GM12873 (cell line): ENCODE data around the gene ADARB1.

Source experiments
- TF ChIP-seq, protein P1 (sequence below): IDR thresholded peaks from 2 replicates; pipeline ENCODE4 v1.5.1; 2012; ENCODE audit warnings: low read depth, mild to moderate bottlenecking, moderate library complexity, low read length, control low read depth; ENCODE audit not compliant: insufficient read depth; ENCODE audit errors: missing control alignments

Gene ADARB1

DNA sequence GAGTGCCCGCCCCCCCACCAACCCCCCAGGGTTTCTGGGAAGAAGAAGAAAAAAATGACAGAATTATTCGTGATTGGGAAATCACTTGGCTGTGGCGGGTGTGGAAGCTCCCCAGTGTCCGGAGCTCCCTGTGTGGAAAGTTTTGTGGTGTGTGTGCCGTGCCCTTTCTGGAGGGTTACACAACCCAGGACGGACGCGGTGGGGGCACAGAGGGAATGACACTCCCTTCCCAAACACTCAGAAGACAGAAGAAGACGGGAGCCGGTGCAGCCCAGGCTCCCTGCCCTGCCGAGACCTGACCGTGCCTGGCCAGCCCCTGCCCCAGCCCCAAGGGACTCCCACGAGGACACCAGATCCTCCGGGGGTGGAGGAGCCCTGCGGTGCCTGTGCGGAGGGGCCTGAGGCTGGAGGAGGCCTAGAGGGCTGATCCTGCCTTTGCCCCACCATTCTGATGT, 33.0 kb upstream of the ADARB1 start:
- TF ChIP-seq, protein P1, sequence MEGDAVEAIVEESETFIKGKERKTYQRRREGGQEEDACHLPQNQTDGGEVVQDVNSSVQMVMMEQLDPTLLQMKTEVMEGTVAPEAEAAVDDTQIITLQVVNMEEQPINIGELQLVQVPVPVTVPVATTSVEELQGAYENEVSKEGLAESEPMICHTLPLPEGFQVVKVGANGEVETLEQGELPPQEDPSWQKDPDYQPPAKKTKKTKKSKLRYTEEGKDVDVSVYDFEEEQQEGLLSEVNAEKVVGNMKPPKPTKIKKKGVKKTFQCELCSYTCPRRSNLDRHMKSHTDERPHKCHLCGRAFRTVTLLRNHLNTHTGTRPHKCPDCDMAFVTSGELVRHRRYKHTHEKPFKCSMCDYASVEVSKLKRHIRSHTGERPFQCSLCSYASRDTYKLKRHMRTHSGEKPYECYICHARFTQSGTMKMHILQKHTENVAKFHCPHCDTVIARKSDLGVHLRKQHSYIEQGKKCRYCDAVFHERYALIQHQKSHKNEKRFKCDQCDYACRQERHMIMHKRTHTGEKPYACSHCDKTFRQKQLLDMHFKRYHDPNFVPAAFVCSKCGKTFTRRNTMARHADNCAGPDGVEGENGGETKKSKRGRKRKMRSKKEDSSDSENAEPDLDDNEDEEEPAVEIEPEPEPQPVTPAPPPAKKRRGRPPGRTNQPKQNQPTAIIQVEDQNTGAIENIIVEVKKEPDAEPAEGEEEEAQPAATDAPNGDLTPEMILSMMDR = no peak

DNA sequence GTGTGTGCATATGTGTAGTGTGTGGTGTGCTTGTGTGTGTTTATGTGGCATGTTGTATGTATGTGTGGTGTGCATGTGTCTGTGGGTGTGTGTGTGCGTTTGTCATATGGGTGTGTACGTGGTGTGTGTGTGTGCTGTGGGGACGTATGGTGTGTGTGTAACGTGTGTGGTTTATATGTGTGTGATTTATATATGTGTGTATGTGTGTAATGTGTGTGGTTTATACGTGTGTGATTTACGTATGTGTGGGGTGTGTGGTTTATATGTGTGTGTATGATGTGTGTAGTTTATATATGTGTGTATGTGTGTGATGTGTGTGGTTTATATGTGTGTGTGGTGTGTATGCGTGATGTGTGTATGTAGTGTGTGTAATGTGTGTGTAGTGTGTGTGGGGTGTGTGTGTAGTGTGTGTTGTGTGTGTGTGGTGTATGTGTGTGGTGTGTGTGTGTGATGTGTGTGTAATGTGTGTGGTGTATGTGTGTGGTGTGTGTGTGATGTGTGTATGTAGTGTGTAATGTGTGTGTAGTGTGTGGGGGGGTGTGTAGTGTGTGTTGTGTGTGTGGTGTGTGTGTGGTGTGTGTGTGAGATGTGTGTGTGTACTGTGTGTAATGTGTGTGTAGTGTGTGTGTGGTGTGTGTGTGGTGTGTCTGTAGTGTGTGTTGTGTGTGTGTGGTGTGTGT, 32.3 kb upstream of the ADARB1 start:
- TF ChIP-seq, protein P1 = no peak

DNA sequence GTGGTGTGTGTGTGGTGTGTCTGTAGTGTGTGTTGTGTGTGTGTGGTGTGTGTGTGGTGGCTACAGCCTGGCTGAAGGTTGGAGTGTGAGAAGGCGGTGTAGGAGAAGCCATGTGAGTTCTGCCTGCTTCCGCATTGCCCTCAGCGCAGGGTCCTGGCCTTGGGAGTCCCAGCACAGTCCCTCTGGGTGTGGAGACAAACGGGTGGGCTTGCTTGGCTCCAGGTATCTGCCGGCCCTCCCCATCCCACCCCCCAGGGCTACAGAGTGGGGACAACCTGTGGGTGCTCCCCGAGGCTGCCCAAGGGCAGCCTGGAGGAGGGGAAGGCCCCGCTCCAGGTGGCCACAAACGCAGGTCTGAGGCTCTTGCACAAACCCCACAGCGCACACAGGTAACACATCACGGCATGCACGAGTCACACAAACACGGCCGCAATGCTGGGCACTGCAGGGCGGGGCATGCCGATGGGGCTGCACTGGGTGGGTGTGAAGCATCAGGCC, 31.7 kb upstream of the ADARB1 start:
- TF ChIP-seq, protein P1 = no peak

DNA sequence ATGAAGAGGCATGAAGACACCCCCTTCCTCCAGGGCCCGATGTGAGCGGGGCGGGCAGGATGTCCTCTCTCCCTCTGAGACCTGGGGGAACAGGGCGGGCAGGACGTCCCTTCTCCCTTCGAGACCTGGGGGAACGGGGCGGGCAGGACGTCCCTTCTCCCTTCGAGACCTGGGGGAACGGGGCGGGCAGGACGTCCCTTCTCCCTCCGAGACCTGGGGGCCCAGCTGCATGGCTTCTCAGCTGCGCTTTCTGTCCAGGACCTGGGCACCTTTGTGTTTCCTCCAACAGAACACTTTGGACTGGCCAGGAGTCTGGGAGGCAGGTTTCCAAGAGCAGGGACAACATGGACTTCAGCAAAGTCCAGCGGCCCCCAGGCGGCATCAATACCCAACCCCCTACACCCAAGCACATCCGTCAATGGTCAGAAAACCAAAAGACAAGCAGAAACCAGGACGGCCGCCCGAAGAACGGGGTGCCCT, 30.8 kb upstream of the ADARB1 start:
- TF ChIP-seq, protein P1 = no peak

DNA sequence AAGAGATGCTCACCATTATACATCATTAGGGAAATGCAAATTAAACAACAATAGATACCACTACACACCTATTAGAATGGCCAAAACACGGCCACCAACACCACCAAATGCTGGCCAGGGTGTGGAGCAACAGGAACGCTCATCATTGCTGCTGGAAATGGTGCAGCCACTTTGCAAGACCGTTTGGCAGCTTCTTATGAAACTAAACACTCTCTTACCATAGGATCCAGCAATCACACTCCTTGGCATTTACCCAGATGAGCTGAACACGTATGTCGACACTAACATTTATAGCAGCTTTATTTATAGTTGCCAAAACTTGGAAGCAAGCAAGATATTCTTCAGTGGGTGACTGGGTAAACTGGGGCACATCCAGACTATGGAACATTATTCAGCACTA, 28.9 kb upstream of the ADARB1 start:
- TF ChIP-seq, protein P1 = no peak

DNA sequence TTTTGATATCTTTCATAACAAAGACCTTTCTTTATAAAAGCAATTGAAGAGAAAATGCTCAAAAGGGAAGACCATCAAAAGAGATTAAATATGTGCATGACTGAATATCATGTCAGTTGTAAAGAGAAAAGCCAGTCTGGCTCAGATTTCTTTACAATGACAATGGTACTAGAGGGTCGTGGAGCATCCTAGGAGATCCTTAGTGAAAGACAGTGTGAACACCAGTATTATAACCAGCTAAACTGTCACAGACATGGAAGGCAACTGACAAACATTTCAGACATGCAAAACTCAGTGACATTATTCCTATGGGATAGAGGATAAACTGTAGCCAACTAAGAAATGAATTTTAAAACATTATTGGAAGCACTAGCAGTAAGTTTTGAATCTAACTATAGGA, 27.1 kb upstream of the ADARB1 start:
- TF ChIP-seq, protein P1 = no peak

DNA sequence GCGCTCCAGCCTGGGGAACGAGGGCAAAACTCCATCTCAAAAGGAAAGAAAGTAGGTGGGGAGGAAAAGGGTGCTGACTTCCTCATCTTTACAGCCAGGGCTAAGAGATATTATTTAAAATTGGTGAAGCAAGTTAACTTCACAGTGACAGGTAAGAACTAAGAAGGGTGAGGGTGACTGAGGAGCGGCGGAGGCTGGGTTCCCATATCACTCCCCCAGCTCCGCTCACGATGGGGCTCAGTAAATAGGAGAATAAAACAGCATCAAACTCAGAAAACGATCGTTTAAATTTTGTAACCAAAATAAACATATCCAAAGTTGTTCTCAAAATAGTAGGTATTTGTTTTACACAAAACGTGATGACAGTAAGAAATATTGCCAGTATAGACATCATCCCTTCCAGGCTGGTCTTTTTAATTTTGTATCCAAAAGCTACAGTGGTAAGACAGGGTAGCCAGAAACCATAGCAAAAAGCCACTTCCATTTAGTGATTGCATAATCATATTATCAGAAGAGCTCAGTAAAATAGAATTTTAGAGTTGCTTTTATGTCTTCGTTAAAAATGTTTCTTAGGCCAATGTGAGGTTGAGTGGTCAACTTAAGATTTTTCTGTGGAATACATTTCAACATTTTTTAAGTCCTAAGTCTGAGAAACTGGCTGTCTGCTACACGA, 26.2 kb upstream of the ADARB1 start:
- TF ChIP-seq, protein P1 = no peak
